Heart left ventricle (tissue), 13 donors: ENCODE results near the gene GABRB1.

Experiments used
- CTCF ChIP-seq, 12 donors: fragments of 200-600 bp; sonication (generic) in 4 of 12; IDR thresholded peaks; one replicate each; pipeline versions ENCODE4 v1.5.0 to v1.8.0; 2018 to 2022; ENCODE audit warnings: antibody characterized with exemption in 12 of 12, mild to moderate bottlenecking in 5 of 12
- POLR2A ChIP-seq, 2 donors: fragments of 450-650 bp; IDR thresholded peaks; one replicate each; pipeline ENCODE4 v1.6.1; 2017; ENCODE audit warnings: antibody characterized with exemption in 2 of 2, mild to moderate bottlenecking in 2 of 2, moderate library complexity in 2 of 2
- donor health status: ischemic (EF 13 %, LVEDD 7.1; RV severe dilation, severe dysfunction).
- donor health status: DM: no; HTN: yes; CAD: no.
- donor health status: DM: no; HTN: no; CAD: no.
- donor health status: ischemic (EF 25% LVEDD 6.9; RV normal size, moderate dysfunction).
- donor health status: ischemic (EF 25% LVEDD 5.7; RV mildly dilated, moderate dysfunction).
- donor health status: ischemic (EF 35%, LVEDD 5.7; RV mildly dilated, moderate dysfunction).
- donor health status: nonischemic (EF 11% LVEDD 7.7; RV severe dilation, severe dysfunction).
- donor health status: DM: yes; HTN: yes; CAD: no.
- donor health status: PGD.
- donor health status: ischemic (EF 29% LVEDD 5.4; RV normal size, mild dysfunction).
- donor health status: nonischemic (EF 23%, LVEDD 6.1; RV moderate dilation, normal function).

GRCh38 chr4:47334652-47335051 lies 303.3 kb downstream of the GABRB1 start:
- TF ChIP-seq CTCF (IDR thresholded peaks at IDR 0.05): no peak
- no peak for TF ChIP-seq POLR2A (IDR thresholded peaks at IDR 0.05)
